GM19025 (cell line): ENCODE results near the gene PILRB.
"Not testable (repeated sequence)": the region's sequence is repeated elsewhere in the genome, so short reads cannot be mapped to it uniquely, and the experiment has no call there.

ENCODE experiments used
- ATAC-seq: cut with Tn5 transposase; IDR thresholded peaks from one replicate; pipeline ENCODE4 v1.9.1; 2021; ENCODE audit warnings: mild to moderate bottlenecking, low read depth, moderate library complexity; ENCODE audit not compliant: unreplicated experiment

The PILRB gene

GRCh38 chr7:100358027-100358856, at the start of gene PILRB:
Gene PILRB (plus strand): TSS chr7:100358117. CDS start chr7:100358303, 186 bp downstream.
- ATAC-seq = no peak

GRCh38 chr7:100318329-100318728, 39.6 kb upstream of the PILRB start:
- not testable (repeated sequence) for ATAC-seq

GRCh38 chr7:100321648-100322047, 36.3 kb upstream of the PILRB start:
- not testable (repeated sequence) for ATAC-seq

- not testable (repeated sequence) for ATAC-seq
Measured at GRCh38 chr7:100324194-100324593, 33.7 kb upstream of the PILRB start.

GRCh38 chr7:100325671-100326070, 32.2 kb upstream of the PILRB start:
- not testable (repeated sequence) for ATAC-seq

- not testable (repeated sequence) for ATAC-seq
Measured at GRCh38 chr7:100326914-100327313, 31.0 kb upstream of the PILRB start.

GRCh38 chr7:100335566-100336466, 22.1 kb upstream of the PILRB start:
- ATAC-seq = peak; percentile 84

GRCh38 chr7:100338083-100338696, 19.7 kb upstream of the PILRB start:
- ATAC-seq = not testable (repeated sequence)

- ATAC-seq = not testable (repeated sequence)
Measured at GRCh38 chr7:100341286-100341685, 16.6 kb upstream of the PILRB start.

GRCh38 chr7:100342765-100343164, 15.2 kb upstream of the PILRB start:
- ATAC-seq = no peak

- ATAC-seq = not testable (repeated sequence)
Measured at GRCh38 chr7:100344124-100344559, 13.8 kb upstream of the PILRB start.

GRCh38 chr7:100344560-100345287, 13.2 kb upstream of the PILRB start:
- peak; percentile 78 for ATAC-seq

- peak; percentile 46 for ATAC-seq
Measured at GRCh38 chr7:100345288-100345672, 12.6 kb upstream of the PILRB start.

- no peak for ATAC-seq
Measured at GRCh38 chr7:100346921-100347320, 11.0 kb upstream of the PILRB start.

GRCh38 chr7:100348805-100349204, 9.1 kb upstream of the PILRB start:
- ATAC-seq = no peak

GRCh38 chr7:100349757-100350156, 8.2 kb upstream of the PILRB start:
- ATAC-seq = no peak

GRCh38 chr7:100351657-100352058, 6.3 kb upstream of the PILRB start:
- no peak for ATAC-seq

- not testable (repeated sequence) for ATAC-seq
Measured at GRCh38 chr7:100352230-100352781, 5.6 kb upstream of the PILRB start.

- no peak for ATAC-seq
Measured at GRCh38 chr7:100352984-100353684, 4.8 kb upstream of the PILRB start.
